Left lobe of liver (tissue), 2 donors: ENCODE measurements around the gene ROBO3. TPM values are rescaled to one million over a fixed set of nuclear protein-coding genes. Genes with fewer than 3 reads are reported as not detected.

Source experiments
- ATAC-seq: fragments of 200-7000 bp; cut with Tn5 transposase; one replicate; pipeline ENCODE4 v1.9.1; 2020; ENCODE audit warnings: mild to moderate bottlenecking, moderate library complexity
- DNase-seq: peaks from one replicate; pipeline ENCODE4 v3.0.0-alpha.2; 2020; ENCODE audit warnings: low spot score
- total RNA-seq: library from RNA; stranded (reverse); gene quantifications from one replicate; pipeline ENCODE4 v1.2.1, GENCODE V29; 2021
- donor health status: DM: no; HTN: no; CAD: no; lungs with moderate emphysema.
- donor health status: DM: no; HTN: yes; CAD: no.

ROBO3 gene
- total RNA-seq, 1 donor from 2014 or later, result 1.5 TPM

GRCh38 chr11:124844664-124845079, 20.6 kb upstream of the ROBO3 start:
- ATAC-seq (no peak), DNase-seq (no peak)

GRCh38 chr11:124846070-124846673, 19.1 kb upstream of the ROBO3 start:
- no peak for DNase-seq
- ATAC-seq, result no peak

- DNase-seq, result no peak
- ATAC-seq, result no peak
Observed at GRCh38 chr11:124859171-124859570, 6.1 kb upstream of the ROBO3 start.

GRCh38 chr11:124861670-124862069, 3.6 kb upstream of the ROBO3 start:
- ATAC-seq (no peak), DNase-seq (peak; percentile 38)

GRCh38 chr11:124863137-124863825, 2.0 kb upstream of the ROBO3 start:
- peak; percentile 77 for ATAC-seq

GRCh38 chr11:124863826-124864165, 1.4 kb upstream of the ROBO3 start:
- DNase-seq, result peak; percentile 33
- no peak for ATAC-seq

More at GRCh38 chr11:124863137-124863825, 2.0 kb upstream of the ROBO3 start:
- DNase-seq, result peak; percentile 48

GRCh38 chr11:124864176-124864891, 898 bp upstream of the ROBO3 start:
- DNase-seq (peak; percentile 31), ATAC-seq (no peak)

- ATAC-seq (no peak), DNase-seq (no peak)
Observed at GRCh38 chr11:124864892-124865180, 396 bp upstream of the ROBO3 start.

GRCh38 chr11:124865902-124866851, 945 bp downstream of the ROBO3 start:
- DNase-seq (no peak), ATAC-seq (peak; percentile 70)

GRCh38 chr11:124867700-124868099, 2.5 kb downstream of the ROBO3 start:
- ATAC-seq (peak; percentile 78), DNase-seq (no peak)

GRCh38 chr11:124868331-124869274, 3.4 kb downstream of the ROBO3 start:
- DNase-seq (no peak), ATAC-seq (no peak)

GRCh38 chr11:124869331-124869730, 4.1 kb downstream of the ROBO3 start:
- ATAC-seq (no peak), DNase-seq (no peak)

- ATAC-seq, result no peak
- no peak for DNase-seq
Observed at GRCh38 chr11:124869856-124870387, 4.7 kb downstream of the ROBO3 start.

- DNase-seq (no peak), ATAC-seq (no peak)
Observed at GRCh38 chr11:124870430-124870829, 5.2 kb downstream of the ROBO3 start.

- no peak for ATAC-seq
- DNase-seq, result no peak
Observed at GRCh38 chr11:124872280-124872679, 7.0 kb downstream of the ROBO3 start.

- DNase-seq (no peak), ATAC-seq (no peak)
Observed at GRCh38 chr11:124872741-124873140, 7.5 kb downstream of the ROBO3 start.

- DNase-seq (no peak), ATAC-seq (no peak)
Observed at GRCh38 chr11:124873951-124874350, 8.7 kb downstream of the ROBO3 start.

- DNase-seq (no peak), ATAC-seq (no peak)
Observed at GRCh38 chr11:124874571-124875255, 9.5 kb downstream of the ROBO3 start.

- DNase-seq, result no peak
- no peak for ATAC-seq
Observed at GRCh38 chr11:124875401-124875800, 10.2 kb downstream of the ROBO3 start.
